Lung (tissue), 12 donors: ENCODE data around the gene TNNC1. TPM values are rescaled to one million over a fixed set of nuclear protein-coding genes. Genes with fewer than 3 reads are reported as not detected.

Source experiments
- ATAC-seq: fragments of 200-7000 bp; cut with Tn5 transposase; one replicate; pipeline ENCODE4 v1.9.1; 2020; ENCODE audit warnings: moderate number of reproducible peaks; ENCODE audit not compliant: insufficient read depth, low FRiP score
- DNase-seq, 3 donors: peaks; one replicate each; pipeline ENCODE4 v3.0.0-alpha.2; 2013 to 2017
- H3K27ac ChIP-seq, 2 donors: one replicate each; pipeline ENCODE4 v1.5.1; 2013; ENCODE audit warnings: mild to moderate bottlenecking in 2 of 2, moderate library complexity in 2 of 2, control low read depth in 1 of 2, inconsistent platforms in 1 of 2, low read depth in 1 of 2, low read length in 1 of 2
- H3K27me3 ChIP-seq, 3 donors: one replicate each; pipeline ENCODE4 v1.5.1; 2013; ENCODE audit warnings: low read length in 2 of 3; ENCODE audit not compliant: control insufficient read depth in 3 of 3, insufficient read depth in 3 of 3
- H3K36me3 ChIP-seq, 4 donors: one replicate each; pipeline ENCODE4 v1.5.1; 2013; ENCODE audit warnings: low read length in 4 of 4, mild to moderate bottlenecking in 1 of 4, moderate library complexity in 1 of 4; ENCODE audit not compliant: control insufficient read depth in 4 of 4, insufficient read depth in 4 of 4
- H3K4me1 ChIP-seq, 5 donors: one replicate each; pipeline ENCODE4 v1.5.1; 2013; ENCODE audit warnings: low read length in 5 of 5, mild to moderate bottlenecking in 2 of 5, moderate library complexity in 1 of 5; ENCODE audit not compliant: control insufficient read depth in 5 of 5, insufficient read depth in 5 of 5
- H3K4me3 ChIP-seq: one replicate; pipeline ENCODE4 v1.5.1; 2013; ENCODE audit warnings: mild to moderate bottlenecking, control low read depth, moderate library complexity
- H3K9ac ChIP-seq, 2 donors: one replicate each; pipeline ENCODE4 v1.5.1; 2013; ENCODE audit warnings: low read length in 2 of 2, control low read depth in 1 of 2; ENCODE audit not compliant: insufficient read depth in 1 of 2
- H3K9me3 ChIP-seq, 4 donors: one replicate each; pipeline ENCODE4 v1.5.1; 2013; ENCODE audit warnings: low read length in 3 of 4, mild to moderate bottlenecking in 1 of 4, moderate library complexity in 1 of 4; ENCODE audit not compliant: control insufficient read depth in 4 of 4, insufficient read depth in 3 of 4
- WGBS, 2 donors: extraction: QIAGEN DNeasy Blood & Tissue Kit; methylation state at CpG; one replicate each; pipeline ENCODE4 v1.1.7; 2013; 5-methylcytosine and 5-hydroxymethylcytosine counted together
- polyA plus RNA-seq, 2 donors: library from polyadenylated mRNA; stranded (reverse); fragments of 200-250 nt; gene quantifications; one replicate each; pipeline ENCODE4 v1.2.1, GENCODE V29; 2013
- total RNA-seq, 2 donors: library from RNA; depleted of rRNA in 1 of 2; stranded (reverse); fragments of >200 nt in 1 of 2; gene quantifications; one replicate each; pipeline ENCODE4 v1.2.1, GENCODE V29; 2014 to 2021
- TF ChIP-seq, protein P1 (sequence below): IDR thresholded peaks from 2 replicates; pipeline ENCODE4 v1.5.1; 2012; ENCODE audit warnings: mild to moderate bottlenecking; ENCODE audit errors: control extremely low read depth, extremely low read depth
- donor health status: control.
- donor health status: control.
- donor health status: Bipolar disorder and iron deficiency.
- donor health status: healthy.
- donor health status: DM: yes; HTN: yes; CAD: no.

The TNNC1 gene
- total and polyA plus RNA-seq, 4 donors, result 17.3 to 250 (median 33.4) TPM

DNA sequence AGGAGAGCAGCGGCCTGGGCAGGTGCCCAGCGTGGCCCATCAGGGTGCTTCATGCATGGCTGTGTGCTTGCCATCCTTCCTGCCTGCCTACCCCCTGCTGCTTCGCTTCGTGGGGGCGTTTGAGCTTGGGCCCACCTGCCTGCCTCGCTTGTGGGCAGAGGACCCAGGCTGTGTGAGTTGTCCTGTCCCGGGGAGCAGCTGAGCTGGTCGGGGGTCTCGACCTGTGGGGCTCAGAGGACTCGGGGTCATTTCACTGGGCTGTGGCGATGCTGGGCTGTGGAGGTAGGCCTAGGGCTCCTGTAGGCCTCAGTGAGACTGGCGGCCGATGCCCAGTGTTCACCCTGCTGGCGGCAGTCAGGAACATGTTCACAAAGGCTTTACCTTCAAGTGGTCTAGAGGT, 29.2 kb upstream of the TNNC1 start:
- Histone ChIP-seq H3K4me1 (peaks cover 0 to 20% (median 5%) of the 10 kb centered on the region in 5 donors), H3K9me3 (no peaks in the 10 kb centered on the region), H3K27me3 (no peaks in the 10 kb centered on the region), H3K4me3 (no peak overlapping the region), H3K9ac (peak overlapping the region in 1 of 2 donors; percentile 34), H3K36me3 (peaks cover 15 to 80% (median 52%) of the 10 kb centered on the region in 4 donors), H3K27ac (peak overlapping the region in 1 of 2 donors; percentile 17)
- DNase-seq (peak in 1 of 3 donors; percentile 25), ATAC-seq (no peak)
- WGBS, 2 donors, result 88 to 90% methylated on average over 14 of the region's 14 CpGs
- TF ChIP-seq, protein P1, sequence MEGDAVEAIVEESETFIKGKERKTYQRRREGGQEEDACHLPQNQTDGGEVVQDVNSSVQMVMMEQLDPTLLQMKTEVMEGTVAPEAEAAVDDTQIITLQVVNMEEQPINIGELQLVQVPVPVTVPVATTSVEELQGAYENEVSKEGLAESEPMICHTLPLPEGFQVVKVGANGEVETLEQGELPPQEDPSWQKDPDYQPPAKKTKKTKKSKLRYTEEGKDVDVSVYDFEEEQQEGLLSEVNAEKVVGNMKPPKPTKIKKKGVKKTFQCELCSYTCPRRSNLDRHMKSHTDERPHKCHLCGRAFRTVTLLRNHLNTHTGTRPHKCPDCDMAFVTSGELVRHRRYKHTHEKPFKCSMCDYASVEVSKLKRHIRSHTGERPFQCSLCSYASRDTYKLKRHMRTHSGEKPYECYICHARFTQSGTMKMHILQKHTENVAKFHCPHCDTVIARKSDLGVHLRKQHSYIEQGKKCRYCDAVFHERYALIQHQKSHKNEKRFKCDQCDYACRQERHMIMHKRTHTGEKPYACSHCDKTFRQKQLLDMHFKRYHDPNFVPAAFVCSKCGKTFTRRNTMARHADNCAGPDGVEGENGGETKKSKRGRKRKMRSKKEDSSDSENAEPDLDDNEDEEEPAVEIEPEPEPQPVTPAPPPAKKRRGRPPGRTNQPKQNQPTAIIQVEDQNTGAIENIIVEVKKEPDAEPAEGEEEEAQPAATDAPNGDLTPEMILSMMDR, result no peak

DNA sequence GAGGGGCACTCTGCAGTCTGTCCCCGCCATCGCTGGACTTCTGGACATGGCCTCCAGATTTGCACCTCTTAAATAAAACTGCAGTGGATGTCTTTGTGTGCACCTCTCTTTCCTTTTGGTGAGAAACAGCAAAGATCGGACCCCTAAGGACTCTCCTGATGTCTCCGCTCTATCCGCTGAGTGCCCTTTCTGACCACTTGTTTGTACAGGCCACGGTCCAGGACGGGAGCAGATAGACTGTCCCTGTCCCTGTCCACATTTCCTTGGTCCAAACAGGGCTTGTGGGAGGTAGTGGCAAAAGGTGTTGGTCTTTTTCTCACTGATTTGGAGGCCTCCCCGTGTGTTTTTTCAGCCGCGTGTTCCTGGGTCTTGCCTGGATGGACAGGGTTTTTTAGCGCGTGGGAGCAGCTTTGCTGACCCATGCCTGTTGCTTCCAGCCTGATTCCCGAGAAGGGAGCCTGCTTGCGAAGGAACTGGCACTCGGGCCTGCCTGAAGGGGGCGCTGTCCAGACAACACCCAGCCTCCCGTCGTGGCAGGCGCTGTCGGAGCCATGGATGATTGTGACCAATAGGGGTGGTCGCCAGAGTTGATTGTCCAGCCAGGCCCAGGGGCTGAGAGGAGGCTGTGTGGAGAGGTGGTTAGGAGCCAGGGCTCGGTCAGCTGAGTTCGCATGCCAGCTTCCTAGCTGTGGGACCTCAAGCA, 28.1 kb upstream of the TNNC1 start:
- H3K4me1 ChIP-seq, result peaks cover 0 to 20% (median 5%) of the 10 kb centered on the region in 5 donors
- H3K27me3 ChIP-seq, result no peaks in the 10 kb centered on the region
- no peak overlapping the region for H3K9ac ChIP-seq
- TF ChIP-seq, protein P1, result no peak
- 91 to 94% methylated on average over 23 of the region's 23 CpGs for WGBS, 2 donors
- ATAC-seq, result no peak
- H3K9me3 ChIP-seq, result no peaks in the 10 kb centered on the region
- H3K4me3 ChIP-seq, result no peak overlapping the region
- DNase-seq, result peak in 1 of 3 donors; percentile 21
- H3K36me3 ChIP-seq, result peaks cover 25 to 80% (median 53%) of the 10 kb centered on the region in 4 donors
- no peak overlapping the region for H3K27ac ChIP-seq

DNA sequence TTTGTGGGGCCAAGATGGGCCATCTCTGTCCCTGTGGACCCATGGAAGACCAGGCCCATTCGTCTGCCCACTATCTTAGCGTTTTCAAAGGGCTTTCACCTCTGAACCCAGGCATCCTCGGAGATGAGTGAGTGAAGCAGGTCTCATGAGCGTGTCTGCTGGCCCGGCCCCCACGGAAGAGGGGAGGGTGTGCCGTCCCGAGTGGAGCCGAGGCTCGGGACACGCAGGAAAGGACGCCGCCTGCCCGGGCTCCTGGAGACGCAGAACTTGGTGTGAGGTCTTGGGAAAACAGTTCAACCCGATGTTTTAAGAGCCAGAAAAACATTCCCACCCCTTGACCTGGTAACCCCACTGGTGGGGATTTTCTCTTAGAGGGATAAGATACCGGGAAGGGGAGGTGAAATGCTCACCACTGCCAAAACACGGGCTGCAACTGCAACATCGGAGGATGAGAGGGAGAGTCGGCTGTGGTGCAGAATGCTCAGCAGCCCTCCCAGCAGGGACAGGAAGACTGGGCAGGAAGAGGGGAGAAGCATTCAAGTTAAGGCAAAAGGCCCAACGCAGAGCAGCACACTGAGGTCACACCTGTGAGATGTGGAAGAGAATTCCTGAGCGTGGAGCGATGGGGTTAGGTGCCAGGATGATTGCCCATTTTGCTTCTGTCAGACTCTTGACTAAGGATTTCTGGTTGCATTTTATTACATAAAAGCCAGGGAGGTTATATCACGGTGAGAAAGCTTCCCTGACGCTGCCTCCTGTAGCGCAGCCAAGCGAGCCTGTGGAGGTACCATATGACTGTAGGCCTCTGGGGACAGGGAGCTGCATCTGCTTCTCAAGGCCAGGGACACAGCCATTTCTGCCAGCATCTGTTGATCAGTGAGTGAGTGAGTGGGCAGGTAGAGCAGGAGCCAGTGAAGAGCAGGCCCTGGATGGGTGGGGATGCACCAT, 27.2 kb upstream of the TNNC1 start:
- H3K9me3 ChIP-seq, result no peaks in the 10 kb centered on the region
- H3K9ac ChIP-seq, result no peak overlapping the region
- no peak overlapping the region for H3K27ac ChIP-seq
- DNase-seq (no peak), ATAC-seq (no peak)
- no peaks in the 10 kb centered on the region for H3K27me3 ChIP-seq
- H3K4me1 ChIP-seq, result peaks cover 0 to 20% (median 5%) of the 10 kb centered on the region in 5 donors
- no peak overlapping the region for H3K4me3 ChIP-seq
- WGBS, 2 donors, result 86 to 94% methylated on average over 27 of the region's 27 CpGs
- TF ChIP-seq, protein P1, result no peak
- H3K36me3 ChIP-seq, result peaks cover 25 to 78% (median 57%) of the 10 kb centered on the region in 4 donors
